PFSK-1 (cell line): ENCODE measurements around the gene LTBP2.

Experiments
- FOXP2 ChIP-seq: optimal IDR thresholded peaks from 2 replicates; pipeline ENCODE3; 2011; ENCODE audit warnings: borderline replicate concordance, control low read depth, inconsistent platforms; ENCODE audit not compliant: insufficient read depth; ENCODE audit errors: extremely low read length, extremely low read depth
- POLR2AphosphoS5 ChIP-seq: IDR thresholded peaks from 2 replicates; pipeline ENCODE4 v1.6.1; 2012; ENCODE audit warnings: low read depth, mild to moderate bottlenecking, control low read depth, low read length, moderate library complexity
- SIN3A ChIP-seq: IDR thresholded peaks from 2 replicates; pipeline ENCODE4 v1.6.1; 2012; ENCODE audit warnings: mild to moderate bottlenecking, low read length, moderate library complexity, borderline replicate concordance; ENCODE audit not compliant: insufficient read depth
- TAF1 ChIP-seq: IDR thresholded peaks from 2 replicates; pipeline ENCODE4 v1.6.1; 2012; ENCODE audit warnings: low read length, control low read depth, borderline replicate concordance; ENCODE audit not compliant: insufficient read depth
- TF ChIP-seq, protein P1 (sequence below), 2 experiments: IDR thresholded peaks; 2 replicates each; pipeline versions ENCODE4 v1.6.1 to v1.8.0; 2011 to 2012; ENCODE audit warnings: low read depth in 2 of 2, low read length in 2 of 2, control low read depth in 1 of 2, inconsistent platforms in 1 of 2, mild to moderate bottlenecking in 1 of 2, moderate library complexity in 1 of 2; ENCODE audit not compliant: insufficient read depth in 1 of 2

LTBP2 gene

DNA sequence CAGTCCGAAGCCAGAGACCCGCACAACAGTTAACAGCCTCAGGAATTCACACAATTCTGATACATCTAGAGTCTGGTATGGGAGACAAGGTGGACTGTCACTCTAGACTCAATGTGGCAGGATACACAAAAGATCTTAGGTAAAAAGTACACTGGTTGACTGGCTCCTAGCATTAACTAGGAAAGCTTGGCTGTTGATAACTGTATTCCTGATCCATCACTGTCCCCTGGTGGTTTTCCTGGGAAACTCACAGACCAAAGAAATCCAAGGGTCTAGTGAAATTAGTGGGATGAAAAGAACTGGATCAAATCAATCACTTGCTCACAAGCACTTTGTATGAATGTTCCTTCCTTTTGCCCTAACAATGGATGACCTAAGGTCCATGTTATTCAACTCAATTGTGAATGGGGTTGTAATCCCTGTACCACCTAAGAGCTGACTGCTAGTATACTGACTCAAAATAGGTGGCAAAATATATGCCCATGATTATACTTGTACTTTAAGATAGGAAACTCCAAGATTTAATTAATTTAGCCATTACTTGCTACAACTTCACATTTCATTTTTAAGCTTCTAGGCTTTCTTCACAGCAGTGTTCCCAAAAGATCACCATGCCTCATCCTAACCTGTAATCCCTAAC is 132.9 kb downstream of the LTBP2 start:
- no peak for TF ChIP-seq FOXP2
- TF ChIP-seq, protein P1, sequence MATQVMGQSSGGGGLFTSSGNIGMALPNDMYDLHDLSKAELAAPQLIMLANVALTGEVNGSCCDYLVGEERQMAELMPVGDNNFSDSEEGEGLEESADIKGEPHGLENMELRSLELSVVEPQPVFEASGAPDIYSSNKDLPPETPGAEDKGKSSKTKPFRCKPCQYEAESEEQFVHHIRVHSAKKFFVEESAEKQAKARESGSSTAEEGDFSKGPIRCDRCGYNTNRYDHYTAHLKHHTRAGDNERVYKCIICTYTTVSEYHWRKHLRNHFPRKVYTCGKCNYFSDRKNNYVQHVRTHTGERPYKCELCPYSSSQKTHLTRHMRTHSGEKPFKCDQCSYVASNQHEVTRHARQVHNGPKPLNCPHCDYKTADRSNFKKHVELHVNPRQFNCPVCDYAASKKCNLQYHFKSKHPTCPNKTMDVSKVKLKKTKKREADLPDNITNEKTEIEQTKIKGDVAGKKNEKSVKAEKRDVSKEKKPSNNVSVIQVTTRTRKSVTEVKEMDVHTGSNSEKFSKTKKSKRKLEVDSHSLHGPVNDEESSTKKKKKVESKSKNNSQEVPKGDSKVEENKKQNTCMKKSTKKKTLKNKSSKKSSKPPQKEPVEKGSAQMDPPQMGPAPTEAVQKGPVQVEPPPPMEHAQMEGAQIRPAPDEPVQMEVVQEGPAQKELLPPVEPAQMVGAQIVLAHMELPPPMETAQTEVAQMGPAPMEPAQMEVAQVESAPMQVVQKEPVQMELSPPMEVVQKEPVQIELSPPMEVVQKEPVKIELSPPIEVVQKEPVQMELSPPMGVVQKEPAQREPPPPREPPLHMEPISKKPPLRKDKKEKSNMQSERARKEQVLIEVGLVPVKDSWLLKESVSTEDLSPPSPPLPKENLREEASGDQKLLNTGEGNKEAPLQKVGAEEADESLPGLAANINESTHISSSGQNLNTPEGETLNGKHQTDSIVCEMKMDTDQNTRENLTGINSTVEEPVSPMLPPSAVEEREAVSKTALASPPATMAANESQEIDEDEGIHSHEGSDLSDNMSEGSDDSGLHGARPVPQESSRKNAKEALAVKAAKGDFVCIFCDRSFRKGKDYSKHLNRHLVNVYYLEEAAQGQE (IDR thresholded peaks at IDR 0.05; ENCODE audit: insufficient read depth in 1 of 2, low read depth in 2 of 2, low read length in 2 of 2) = no peak
- no peak for TF ChIP-seq SIN3A
- no peak for TF ChIP-seq POLR2AphosphoS5
- TF ChIP-seq TAF1 = no peak

DNA sequence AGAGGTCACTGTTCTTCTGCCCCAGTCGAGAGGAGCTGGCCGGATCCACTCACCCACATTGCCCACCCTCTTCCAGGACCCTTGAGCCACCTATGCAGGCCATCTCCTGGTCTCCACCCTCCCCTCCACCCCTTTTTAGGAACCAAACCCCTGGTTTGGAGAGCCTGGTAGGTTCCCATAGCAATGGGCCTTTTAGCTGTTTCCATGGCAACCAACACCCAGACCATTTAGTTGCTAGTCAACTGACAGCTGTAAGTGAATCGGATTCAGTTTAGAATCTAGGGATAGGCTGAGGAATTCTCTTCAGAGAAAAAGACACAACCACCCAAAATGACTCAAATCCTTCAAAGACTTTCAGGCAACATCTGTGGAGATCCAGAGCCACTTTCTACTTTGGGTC is 135.4 kb downstream of the LTBP2 start:
- TF ChIP-seq POLR2AphosphoS5 (no peak), SIN3A (no peak)

DNA sequence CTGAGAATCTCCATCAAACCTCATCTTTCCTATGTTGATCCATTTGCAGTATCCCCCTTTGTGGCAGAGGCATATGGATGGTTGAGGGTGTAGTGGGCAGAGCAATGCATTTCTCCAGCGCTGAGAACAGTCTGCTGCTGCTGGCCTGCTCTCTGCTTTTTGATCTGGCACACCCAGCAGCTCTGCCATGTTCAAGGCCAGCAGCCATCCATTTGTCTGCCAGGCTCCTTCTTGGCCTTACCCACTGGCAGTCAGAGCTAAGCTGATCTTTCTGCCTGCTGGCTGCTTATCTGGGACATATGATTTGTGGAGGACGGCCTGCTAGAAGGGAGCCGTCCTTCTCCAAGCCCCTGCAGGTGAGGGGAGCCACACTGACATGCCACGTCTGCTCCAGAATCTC is 135.9 kb downstream of the LTBP2 start:
- TF ChIP-seq SIN3A = no peak
- no peak for TF ChIP-seq TAF1
- TF ChIP-seq FOXP2 = no peak
- TF ChIP-seq POLR2AphosphoS5 = no peak
- TF ChIP-seq, protein P1 (IDR thresholded peaks at IDR 0.05; ENCODE audit: insufficient read depth in 1 of 2, low read depth in 2 of 2, low read length in 2 of 2) = no peak

GRCh38 chr14:74475678-74476077 is 136.4 kb downstream of the LTBP2 start:
- TF ChIP-seq SIN3A (no peak), TAF1 (no peak), FOXP2 (no peak), POLR2AphosphoS5 (no peak)
- TF ChIP-seq, protein P1 (IDR thresholded peaks at IDR 0.05; ENCODE audit: insufficient read depth in 1 of 2, low read depth in 2 of 2, low read length in 2 of 2) = no peak

DNA sequence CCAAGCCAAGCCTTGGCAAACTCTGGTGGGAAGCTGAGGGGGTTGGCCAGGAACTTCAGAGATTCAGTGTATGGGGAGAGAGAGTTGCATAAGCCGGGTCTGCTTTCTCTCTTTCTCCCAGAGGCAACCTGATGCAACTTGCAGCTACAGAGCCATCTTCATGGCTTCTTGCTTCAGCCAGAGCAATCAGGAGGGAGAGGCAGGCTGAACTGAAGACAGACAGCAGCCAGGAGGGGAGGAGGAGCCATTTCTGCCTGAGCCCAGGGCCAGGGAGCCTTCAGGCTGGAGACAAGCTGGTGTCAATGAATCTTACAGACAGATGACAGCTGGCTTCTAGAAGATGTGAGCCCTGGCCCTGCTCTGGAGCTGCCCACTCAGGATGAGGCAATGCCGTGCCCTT is 137.7 kb downstream of the LTBP2 start:
- TF ChIP-seq SIN3A = no peak
- TF ChIP-seq, protein P1 (IDR thresholded peaks at IDR 0.05; ENCODE audit: insufficient read depth in 1 of 2, low read depth in 2 of 2, low read length in 2 of 2) = no peak
- TF ChIP-seq FOXP2 = no peak
- TF ChIP-seq TAF1 = no peak
- no peak for TF ChIP-seq POLR2AphosphoS5
